DMS153 (cell line): Measurements from ENCODE around the gene KRT85.

ENCODE experiments used
- DNase-seq: peaks from one replicate; lab custom pipeline; 2025; lab: John Stamatoyannopoulos, UW

KRT85 gene

DNA sequence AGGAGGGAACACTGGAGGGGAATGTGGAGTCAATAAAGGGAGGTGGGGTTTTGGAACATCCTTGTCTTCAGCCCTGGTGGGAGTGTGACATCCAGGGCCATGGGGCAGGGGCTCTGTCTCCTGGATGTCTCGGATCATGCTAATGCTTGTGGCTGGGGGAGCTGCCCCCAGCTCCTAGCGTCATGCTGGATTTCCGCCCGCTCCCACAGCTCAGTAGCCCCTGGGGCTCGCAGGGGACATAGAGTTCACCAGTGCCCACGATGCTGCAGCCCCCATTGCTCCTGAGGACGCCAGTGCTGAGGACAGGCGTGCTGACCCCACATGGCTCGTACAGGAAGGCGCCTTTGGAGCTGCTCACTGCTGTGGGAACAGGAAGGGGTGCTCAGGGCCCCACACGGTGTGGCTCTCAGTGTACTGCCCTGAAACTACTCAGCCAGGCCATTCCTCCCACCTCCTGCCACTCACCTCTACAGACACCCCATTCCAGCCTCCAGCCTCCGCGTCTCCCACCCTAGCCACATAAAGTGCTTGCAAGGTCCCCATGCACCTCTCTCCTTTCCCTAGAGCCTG lies 27.6 kb upstream of the KRT85 start:
- DNase-seq, result no peak

DNA sequence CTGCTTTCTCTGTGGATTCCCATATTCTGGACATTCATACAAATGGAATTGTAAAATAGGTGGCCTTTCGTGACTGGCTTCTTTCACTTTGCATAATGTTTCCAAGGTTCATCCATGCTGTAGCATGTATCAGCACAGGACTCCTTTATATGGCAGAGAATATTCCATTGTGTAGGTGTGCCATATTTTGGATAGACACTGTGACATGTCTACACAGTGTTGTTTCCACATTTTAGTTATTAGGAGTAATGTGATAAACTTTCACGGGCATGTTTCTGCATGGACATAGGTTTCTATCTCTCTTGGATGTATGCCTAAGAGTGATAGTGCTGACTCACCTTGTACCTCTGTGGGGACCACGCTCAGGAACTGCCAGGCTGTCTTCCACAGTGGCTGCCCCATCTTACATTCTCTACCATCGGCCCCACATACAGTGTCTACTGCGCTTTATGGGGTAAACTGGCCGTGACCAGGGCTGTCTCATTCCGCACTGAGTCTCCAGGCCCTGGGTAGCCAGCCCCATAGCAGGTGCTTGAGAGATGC lies 25.3 kb upstream of the KRT85 start:
- no peak for DNase-seq

DNA sequence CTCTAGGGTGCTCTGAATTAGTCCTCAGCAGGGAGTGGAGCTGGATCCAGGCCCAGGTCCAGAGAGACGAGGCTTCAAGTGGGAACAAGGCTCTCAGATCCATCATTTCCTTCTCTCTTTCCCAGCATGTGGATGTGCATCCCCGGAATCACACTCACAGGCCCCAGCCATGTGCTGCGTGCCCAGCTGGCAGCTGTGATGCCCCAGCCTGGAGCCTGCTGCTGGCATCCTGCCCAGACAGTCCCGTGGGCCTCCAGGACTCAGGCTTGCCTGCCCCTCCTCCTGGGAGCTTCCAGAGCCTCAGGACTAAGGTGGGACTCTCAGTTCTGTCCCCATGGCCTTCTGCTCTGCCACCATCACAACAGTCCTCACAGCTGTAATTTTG lies 24.3 kb upstream of the KRT85 start:
- peak; percentile 91 for DNase-seq

DNA sequence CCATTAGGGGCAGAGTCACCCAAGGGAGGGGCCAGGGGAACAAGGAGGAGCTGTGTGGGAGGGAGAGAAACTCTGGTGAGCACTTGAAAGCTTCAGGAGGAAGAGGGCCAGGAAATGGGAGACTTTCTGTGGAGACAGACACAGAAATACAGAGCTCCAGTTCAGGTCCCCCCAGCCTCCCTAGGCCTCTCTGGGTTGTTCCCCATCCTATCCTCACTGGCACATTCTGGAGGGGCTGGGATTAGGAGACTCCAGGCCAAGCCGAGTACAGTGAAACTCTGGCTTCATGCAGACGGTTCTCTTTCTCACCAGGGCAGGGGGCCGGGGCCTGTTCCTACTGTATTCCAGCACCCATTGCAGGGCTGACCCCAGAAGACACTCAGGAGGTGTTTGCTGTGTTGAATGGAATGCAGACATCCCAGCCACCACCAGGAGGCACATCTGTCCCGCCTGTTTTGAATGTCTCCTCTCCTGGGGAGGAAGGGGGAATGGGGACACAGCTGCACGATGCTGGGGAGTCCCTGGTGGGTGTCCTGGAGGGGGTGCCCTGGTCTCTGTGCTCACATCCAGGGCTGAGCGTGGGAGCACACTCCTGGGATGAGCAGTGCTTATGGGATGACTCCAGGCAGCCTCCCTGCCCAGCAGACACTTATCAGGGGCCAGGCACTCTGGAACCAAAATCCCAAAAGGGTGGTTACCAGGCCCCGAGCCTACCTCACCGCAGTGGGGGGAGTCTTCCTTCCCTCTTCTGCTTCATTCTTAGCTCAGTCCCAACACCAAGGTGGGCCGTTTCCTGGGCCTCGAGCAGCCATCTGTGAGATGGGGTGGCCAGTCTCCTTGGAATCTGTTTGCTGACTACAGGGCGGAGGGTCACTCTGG lies 23.7 kb upstream of the KRT85 start:
- no peak for DNase-seq

DNA sequence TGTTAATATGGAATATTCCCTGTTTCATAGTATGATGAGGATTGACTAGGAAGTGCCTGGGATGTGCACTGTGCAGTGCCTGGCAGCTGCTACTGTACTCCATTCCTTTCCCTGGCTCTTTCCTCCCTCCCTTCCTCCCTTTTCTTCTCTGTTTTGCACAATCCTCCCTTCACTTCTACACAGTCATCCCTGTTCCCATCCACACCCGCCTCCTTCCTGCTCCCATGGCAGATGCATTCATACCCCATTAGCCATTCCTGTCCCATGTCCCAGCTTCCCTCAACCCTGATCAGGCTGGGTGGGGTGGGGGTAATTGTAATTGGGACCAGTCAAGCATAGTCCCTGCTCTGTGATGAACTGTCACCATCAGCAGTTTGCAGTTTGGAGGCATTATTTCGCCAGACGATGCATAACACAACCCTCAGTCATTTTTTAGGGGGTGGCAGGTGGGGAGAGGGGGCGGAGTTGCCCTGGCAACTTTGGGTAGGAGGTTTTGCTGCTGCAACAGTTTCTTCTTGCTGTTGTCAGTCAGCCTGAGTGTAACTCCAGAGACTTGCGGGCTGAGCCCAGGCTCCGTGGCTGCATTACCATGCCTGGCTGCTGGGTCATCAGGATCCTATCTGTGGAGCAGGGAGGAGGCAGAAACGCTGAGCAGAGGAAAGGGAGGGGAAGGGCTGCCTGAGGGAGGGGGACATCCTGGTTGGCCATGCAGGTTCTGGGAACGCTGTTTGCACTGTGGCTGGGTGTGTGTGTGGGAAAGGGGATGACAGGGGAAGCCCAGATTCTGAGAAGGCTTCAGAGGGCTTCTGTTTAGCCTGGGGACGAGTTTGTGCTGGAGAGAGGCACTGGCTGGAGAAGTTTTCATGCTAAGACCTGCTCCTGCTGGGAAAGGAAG lies 22.3 kb upstream of the KRT85 start:
- DNase-seq, result no peak

DNA sequence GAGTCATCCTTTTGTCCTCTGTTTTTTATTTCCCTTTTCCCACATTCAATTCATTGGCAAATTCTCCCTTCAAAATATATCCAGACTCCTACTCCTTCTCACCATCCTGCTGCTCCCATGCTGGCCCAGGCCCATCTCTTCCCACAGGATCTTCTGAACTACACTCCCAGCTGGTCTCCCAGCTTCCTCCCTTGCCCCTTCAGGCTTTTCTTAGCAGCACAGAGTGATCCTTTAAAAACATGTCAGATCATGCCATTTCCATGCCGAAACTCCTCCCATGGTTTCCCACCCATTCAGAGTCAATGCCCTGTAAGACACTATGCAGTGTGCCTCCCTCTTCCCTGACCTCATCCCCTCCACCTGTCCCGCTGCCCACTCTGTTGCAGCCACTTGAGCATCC lies 20.6 kb upstream of the KRT85 start:
- DNase-seq, result no peak

DNA sequence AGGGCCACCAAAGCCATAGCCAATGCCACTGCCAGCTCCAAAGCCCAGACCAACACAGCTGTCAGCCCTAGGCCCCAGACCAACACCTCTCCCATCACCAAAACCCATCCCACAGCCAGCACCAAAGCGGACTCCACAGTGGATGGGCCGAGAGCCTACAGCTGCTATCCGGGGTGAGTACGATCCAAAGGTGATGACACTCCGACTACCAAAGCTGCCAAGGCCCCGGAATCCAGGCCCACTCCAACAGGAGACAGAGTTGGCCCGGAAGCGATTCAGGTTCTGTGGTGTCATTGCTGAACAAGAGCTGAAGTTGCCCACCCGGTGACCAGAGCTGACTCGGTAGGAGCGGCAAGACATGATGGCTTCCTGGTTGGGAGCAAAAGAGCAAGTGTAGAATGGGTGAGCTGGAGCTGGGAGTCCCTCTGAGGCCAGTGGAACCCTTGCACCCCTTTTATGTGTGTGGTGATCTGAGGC lies 18.0 kb upstream of the KRT85 start, which contains the start of gene KRT84:
Gene KRT84, minus strand, starts transcription at position 427 of the 477 bp plus-strand sequence. Its CDS starts 67 bp downstream, at position 360.
- no peak for DNase-seq

DNA sequence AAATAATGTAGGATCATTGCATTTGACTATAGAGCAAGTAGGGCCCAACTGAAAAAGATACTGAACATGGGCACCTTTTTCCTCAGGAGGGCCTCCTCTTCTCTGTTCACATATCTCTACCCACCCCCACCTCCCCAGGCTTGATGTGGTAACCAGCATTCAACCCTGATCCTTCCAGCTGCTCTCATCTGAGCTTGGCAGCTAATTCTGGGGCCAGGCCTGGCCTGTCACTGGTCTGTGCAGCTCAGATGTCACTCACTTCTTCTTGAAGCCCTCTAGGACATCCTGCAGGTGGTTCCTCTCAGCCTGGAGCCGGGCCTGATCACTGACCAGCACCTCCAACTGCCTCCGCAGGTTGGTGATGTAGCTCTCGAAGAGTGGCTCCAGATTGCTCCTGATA lies 16.1 kb upstream of the KRT85 start:
- DNase-seq, result no peak

DNA sequence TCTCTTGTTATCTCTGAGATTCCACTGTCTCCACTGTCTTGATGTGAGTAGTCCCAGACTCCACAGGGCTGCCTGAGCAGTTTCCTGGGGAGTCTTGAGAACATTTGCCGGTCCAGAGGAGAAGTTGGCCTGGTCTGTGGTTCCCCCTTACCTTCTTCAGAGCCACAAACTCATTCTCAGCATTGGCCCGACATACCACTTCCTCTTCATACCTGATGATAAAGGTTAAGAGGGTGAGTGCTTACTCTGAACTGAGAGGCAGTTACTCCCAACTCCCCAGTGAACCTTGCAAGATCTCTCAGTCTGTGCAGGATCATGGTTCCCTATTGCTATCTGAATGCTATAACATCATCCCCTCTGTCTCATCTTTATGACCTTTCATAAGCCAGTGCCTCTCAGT lies 15.6 kb upstream of the KRT85 start:
- no peak for DNase-seq

DNA sequence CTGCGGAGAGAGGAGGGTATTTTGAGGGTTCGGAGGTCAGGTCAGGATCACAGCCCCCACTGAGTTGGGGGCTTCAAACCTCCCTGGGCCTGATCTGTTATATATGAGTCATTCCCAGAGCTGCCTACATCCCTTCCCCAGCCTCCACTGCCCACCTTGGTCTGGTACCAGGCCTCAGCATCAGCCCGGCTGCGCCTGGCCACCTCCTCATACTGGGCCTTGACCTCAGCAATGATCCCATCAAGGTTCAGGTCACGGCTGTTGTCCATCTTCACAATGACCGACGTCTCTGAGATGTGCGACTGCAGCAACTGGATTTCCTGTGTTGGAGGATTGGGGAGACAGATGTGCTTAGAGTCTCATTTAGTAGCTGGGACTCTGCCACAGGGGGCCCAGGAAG lies 13.9 kb upstream of the KRT85 start:
- DNase-seq, result no peak

DNA sequence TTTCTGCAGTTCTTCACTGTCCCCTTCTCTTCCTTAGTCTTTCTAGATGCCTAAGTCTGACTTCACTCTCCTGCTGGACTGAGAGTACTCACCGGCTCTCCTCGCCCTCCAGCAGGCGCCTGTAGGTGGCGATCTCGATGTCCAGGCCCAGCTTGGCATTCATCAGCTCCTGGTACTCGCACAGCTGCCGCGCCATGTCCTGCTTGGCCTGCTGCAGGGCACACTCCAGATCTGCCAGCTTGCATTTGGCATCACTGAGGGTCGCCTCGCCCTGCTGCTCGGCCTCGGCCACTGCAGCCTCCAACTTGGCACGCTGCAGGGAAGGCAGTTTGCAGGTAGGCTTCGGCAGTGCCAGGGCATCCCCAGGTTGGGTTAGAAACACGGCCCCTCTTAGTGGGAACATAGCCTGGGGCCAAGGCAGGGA lies 13.0 kb upstream of the KRT85 start:
- peak; percentile 39 for DNase-seq

DNA sequence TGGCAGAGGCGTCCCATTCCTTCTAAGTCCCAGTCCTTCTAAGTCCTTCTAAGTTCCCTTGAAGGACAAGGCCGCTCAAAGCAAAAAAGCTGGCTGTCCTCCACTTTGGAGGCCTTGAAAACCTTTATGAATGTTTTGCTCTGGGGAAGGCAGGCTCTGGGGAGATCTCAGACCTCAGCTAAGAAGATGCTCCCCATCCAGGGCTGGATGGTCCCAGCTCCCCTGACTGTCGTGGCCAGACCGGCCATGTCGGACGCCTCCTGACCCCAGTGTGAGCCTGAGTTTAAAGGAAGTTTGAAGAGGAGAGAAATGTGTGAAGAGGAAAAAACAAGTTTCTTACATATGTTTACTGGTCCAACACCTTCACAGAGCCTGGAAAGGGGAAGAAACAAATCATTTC lies 12.3 kb upstream of the KRT85 start:
- no peak for DNase-seq

DNA sequence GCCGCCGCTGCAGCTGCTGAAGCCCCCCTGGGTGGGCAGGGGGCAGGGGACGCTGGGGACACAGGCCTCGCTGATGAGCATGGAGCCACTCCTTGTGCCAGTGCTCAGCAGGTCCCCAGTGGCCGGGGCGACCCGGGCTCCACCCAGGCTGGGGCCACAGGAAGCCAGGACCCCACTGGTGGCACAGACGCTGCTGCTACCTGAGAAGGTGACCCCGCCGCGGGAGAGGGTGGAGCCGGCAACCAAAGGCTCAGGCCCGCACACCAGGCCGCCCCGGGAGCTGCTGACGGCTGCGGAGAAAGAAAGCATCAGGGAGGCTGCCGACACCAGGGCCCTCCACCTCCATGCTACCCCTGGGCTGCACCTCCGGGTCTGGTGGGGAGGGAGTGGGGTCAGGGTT lies 10.8 kb upstream of the KRT85 start:
- DNase-seq, result no peak

DNA sequence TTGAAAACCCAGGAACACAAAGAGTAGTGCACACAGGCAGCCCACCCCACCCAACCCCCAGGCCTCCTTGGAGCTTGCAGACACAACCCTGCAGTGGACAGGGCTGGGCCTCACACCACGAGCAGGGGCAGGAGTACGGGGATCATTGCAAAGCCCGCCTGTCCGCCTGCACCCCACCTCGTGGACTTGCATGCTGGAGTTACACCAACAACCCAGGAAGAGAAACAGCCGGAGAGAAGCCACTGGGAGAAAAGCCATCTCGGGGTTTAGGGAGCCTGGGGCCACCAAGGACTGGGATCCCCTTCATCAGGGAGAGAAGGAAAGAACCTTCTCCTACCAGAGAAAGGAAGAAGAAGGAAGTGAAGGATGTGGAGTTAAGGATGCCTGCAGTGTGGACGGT lies 10.0 kb upstream of the KRT85 start:
- DNase-seq, result no peak

DNA sequence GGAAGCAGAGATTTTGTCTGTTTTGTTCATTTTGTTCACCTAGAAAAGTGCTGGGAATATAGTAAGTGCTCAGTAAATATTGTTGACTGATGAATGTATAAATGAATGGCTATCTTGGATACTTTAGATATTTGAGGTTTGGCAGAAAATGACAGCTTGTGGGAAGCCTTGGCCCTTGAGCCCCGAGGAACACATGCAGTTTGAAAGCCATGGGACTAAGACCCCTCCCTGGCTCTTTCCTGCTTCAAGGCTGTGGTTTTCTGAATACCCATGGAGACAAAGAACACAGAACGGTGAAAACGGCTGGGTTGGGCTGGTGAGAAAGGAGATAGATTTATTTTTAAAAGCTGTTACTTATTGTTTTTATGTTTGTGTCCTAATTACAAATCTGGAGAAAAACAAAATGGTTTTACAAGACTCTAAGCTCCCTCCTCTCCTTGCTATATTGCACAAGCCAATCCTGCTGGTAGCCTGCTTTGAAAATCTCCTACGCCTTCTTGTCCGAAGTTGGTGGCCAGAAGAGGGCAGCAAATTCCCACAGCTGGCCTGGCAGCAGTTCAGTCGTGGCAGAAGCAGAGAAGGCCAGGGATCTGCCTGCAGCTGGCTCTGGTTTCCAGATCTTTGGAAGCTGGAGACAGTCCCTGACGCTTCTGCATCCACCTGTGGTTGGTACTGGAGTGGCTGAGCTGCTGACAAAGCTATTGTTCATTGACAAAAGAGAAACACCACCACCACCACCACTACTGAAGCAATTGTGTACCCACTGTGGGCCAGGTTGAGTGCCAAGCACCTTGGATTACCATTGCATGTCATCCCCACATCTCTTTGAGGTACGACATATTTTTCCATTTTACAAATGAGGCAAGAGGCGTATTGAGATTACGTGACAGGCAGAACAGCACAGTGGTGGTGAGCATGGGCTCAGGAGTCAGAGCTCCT lies 5.2 kb upstream of the KRT85 start:
- peak; percentile 73 for DNase-seq

DNA sequence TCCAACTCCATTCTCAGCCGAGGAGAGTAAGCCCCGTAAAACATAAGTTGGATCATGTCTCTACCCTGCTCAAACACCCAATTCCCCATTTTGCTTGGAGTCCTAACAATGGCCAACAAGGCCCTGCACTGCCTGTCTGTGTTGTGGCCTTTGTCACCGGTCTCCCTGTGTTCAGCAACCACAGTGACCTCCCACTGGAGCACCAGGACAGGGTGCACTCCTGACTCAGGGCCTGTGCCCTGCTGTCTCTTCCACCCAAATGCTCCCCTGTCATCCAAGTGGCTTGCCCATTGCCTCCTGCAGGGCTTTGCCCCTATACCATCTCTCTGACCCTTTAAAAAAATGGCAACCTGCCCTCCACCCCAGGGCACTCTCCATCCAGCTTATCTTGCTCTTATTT lies 4.4 kb upstream of the KRT85 start:
- no peak for DNase-seq

DNA sequence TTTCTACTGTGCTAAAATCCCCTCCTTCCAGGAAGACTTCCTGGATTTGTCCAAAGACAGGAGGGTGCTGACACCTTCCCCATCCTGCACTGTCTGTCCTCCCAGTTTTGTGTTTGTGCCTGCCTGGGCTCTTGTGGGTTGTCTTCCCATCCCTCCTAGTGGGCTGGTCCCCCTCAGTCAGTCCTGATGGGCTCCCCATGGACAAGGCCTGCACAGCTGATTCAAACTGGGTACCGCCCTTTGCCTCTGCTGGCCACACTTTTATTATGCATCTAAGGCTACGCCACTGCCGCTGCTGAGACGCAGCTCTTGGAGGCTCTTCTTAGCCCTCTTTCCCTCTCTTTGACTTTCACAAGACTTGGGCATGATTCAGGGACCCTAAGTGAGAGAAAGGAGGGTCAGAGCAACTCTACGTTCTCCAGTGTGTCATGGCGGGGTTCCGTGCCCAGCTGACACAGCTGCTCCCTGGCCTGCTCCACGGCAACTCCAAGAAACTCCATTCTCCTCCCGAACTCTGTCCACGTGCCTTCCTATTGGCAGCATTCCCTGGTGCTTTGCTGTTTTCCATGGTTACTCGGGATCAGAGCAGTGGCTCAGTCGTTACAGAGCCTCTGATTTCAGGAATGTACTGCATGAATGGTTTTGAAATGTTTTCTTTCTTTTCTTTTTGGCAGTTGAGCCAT lies 3.8 kb upstream of the KRT85 start:
- no peak for DNase-seq

DNA sequence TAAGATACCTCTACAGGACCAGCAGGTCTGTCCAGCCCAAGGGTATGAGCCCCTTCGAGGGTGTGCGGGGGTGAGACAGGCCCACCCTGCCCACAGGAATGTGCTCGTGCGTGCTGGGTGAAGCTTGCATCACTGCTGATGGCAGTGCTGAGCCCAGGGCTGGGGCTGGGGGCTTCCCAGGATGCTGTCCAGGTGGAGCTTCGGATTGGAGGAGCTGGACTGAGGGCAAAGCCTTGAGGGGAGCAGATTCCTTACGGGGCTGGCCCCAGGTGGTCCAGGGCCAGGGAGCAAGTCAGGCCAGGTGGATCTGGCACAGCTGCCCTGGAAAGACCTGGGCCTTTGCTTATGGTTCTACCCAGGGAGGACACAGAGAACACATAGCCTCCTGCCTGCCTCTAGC lies 2.5 kb upstream of the KRT85 start:
- DNase-seq, result no peak

DNA sequence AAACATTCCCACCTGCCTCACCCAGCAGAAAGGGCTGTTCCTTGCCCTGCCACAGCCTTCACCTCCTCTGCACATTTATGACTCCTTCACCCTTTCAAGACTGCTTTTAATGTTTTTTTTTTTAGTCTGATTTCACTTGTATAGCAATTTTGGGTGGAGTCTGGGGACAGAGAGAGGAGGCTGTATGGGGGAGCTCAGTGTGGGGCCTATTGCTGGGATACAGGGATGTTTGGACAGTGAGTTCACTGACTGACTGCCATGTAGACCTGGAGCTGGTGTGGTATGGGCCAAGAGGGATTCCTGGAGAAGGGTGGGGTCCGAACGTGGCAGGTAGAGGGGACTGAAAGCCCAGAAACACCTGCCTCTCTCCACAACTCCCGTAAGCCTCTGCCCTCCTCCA lies 1.9 kb upstream of the KRT85 start:
- DNase-seq, result no peak

DNA sequence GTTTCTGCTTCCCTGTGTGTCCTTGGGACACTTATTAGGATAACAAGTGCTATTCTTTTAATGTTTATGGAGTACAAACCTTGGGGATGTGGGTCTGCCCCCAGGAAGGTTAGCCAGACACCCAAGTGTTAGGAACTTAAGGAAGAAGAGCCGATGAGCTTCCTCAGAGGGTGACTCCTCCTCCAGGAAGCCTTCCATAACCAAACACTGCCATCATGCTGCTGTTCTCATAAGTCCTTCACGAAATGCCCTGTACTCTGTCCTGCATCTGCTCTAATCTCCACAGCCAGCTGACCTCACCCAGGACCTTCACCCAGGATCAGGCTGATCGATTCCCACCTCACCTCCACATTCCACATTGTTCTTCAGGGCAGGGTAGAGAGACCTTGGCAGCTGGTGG lies 1.2 kb upstream of the KRT85 start:
- DNase-seq, result no peak

DNA sequence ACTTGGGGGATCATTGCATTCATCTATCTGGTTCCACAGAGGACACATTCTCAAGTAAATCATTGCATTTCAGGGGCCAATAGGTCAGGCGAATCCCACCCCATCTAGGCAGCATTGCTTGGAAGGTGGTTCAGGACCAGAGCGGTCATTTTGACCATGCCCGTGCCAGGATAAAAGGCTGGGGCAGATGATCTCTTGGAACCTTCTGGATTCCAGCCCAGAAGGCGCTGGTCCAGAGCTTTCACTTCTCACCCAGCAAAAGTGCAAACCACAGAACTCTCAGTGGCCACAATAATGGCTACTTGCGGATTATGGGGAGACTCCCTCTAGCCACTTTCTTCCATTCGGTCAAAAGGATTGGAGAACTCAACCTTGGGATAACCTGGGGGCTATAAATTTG lies 595 bp upstream of the KRT85 start:
- DNase-seq, result no peak
